NCI-H146 treated with DMSO at 0.1 percent for 48 hours (cell line): ENCODE data around the gene C16orf46.

Source experiments
- DNase-seq: peaks from one replicate; lab custom pipeline; 2025; ENCODE audit not compliant: unreplicated experiment; lab: John Stamatoyannopoulos, UW

Gene C16orf46

GRCh38 chr16:81018496-81018895, 58.5 kb downstream of the C16orf46 start:
- DNase-seq, result no peak

GRCh38 chr16:81014672-81015071, 62.4 kb downstream of the C16orf46 start:
- no peak for DNase-seq

- no peak for DNase-seq
These were observed 64.1 kb downstream of the C16orf46 start for GRCh38 chr16:81012974-81013373.
